GM18526 (cell line): Measurements from ENCODE around the gene CPA3.

Experiments
- POLR2A ChIP-seq: IDR thresholded peaks from 3 replicates; pipeline ENCODE4 v1.6.1; 2011; ENCODE audit not compliant: insufficient read length; ENCODE audit errors: extremely low read depth

CPA3 gene

DNA sequence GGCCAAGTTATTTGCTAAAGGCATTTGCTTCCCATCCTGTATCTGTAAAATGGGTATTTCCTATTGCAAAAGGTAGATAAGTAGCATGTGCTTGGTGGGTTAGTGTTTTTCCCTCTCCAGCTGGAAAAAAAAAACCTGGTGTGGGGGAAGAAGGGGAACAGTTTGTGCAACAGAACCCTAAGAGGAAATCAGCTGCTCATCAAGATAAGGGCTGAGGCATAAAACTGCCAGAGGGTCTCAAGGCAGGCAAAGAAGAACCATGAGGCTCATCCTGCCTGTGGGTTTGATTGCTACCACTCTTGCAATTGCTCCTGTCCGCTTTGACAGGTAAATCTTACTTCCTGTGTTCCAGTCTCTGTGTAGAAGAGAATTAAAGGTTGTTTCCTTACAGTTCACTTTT is at the start of gene CPA3:
Gene CPA3 (plus strand): TSS at position 248 of the 400 bp plus-strand sequence. CDS start 12 bp downstream, at position 260.
- no peak for TF ChIP-seq POLR2A

GRCh38 chr3:148815316-148816110 is 49.6 kb upstream of the CPA3 start:
- TF ChIP-seq POLR2A, result no peak

DNA sequence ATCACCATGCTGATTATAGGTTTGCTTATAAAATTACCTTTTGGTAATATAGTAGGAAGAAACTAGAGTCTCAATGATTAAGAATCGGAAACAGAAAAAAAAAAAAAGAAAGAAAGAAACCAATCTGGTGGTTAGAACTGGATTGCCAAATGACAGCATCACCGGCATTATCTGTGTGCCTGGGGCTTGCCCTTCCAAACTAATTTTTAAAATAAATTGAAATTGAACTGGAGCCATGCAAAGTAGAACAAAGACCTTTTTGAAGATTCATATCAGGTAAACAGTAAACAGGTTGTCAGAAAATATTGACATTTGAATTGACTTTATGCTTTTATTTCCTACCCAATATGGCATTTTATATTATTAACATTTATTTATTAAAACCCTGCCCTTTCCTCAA is 48.7 kb upstream of the CPA3 start:
- no peak for TF ChIP-seq POLR2A

DNA sequence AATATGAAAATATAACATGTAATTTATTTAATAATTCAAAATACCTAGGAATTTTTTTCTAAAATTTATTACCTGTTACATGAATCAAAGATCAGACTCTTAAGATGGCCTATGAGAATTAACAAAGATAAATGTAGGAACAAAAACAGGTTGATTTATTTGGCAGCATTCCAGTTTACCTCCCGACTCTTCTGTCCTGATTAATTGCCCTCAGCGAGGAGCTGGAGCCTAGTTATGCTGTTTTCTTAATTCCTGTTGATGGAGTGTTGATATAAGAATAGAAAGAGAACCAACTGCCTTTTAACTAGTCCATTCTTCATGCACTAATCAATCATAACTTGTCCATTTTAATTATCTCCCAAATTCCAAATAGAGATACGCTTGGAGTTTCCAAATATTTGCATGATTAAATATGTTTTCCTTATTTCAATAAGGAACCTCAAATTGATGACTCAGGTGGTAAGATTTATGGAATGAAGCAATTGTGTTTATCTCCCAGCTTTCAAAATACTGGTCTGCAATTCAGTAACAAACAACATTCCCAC is 48.0 kb upstream of the CPA3 start:
- no peak for TF ChIP-seq POLR2A

GRCh38 chr3:148820361-148821245 is 44.5 kb upstream of the CPA3 start:
- TF ChIP-seq POLR2A, result no peak

DNA sequence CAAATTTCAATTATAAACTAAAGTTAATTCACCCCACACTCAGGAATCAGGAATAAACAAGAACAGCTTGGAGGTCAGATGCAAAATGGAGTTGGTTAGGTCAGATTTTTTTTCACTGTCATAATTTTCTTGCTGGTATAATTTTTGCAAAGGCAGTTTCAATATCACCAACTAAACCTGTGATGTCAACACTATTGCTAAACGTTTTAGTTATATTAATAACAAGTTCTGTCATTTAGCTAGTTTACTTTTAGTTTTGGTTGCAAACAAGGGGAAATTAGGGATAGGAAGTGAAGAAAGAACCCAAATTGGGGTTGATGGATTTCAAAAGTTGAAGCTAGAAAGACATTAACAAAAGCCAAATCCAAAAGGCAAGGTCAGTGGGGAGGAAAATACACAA is 42.1 kb upstream of the CPA3 start:
- no peak for TF ChIP-seq POLR2A

DNA sequence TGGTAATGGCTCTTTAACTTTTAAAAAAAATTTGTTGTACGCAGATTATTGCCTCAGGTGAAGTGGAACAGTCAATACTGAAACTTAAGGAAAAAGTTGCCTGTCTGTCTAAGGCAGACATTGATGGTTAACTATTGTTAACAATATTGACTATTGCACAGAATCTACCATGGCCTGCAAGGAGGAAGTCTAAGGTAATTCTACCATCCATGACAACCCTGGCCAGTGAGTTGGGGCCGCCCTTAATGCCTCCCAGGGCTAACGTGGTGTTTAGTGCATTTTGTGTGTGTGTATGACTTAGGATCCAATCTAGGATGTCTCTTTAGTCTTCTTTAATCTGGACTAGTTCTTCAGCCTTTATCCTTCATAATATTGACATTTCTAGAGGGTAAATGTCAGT is 39.6 kb upstream of the CPA3 start:
- no peak for TF ChIP-seq POLR2A

- TF ChIP-seq POLR2A, result no peak
Observed at GRCh38 chr3:148827585-148827984, 37.5 kb upstream of the CPA3 start, which contains the start of gene CPB1. TSS of gene CPB1 (plus strand) at chr3:148827811. CDS start at chr3:148827824, 13 bp downstream.

DNA sequence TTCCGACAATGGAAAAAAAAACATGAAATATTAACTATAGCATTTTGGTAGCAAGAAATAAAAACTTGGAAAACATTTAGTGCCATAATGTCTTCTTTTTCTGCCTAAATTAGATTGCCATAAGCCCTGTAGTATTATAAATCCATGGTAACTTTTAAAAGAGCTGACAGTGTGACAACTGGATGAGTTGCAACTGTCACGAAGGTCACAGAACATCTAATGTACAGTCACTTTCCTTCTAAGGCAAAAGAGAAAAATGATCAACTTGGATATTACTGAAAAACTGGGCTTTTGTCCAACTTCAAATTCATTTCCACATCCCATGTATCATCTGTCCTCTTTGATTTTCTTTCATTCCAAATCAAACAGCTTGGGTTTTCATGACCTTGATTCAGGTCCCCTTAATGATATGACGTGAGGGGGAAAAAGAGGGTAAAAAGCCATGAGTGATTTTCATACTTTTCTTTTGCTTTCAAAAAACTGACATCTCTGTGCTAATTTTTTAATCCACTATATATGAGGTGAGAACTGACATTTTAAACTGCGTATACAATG is 36.9 kb upstream of the CPA3 start:
- no peak for TF ChIP-seq POLR2A

- TF ChIP-seq POLR2A, result no peak
Observed at GRCh38 chr3:148829926-148830325, 35.2 kb upstream of the CPA3 start.

DNA sequence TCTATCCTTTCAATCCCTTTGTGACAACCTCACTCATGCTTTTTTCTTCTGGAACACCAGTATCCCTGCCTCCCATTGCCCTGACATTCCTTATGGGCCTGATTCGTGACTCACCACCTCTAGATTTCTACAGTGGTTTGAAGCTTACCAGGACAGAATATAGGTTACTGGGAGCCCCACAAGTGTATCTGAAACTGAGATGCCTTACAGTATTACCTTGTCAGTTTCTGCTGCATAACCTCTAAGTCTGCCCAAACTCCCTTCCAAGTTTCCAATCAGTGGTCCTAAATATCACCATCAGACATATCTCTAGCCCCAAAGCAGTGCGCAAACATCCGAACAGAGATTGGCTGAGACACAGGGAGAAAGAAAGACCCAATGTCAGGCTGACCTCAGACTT is 31.9 kb upstream of the CPA3 start:
- no peak for TF ChIP-seq POLR2A

GRCh38 chr3:148839805-148840204 is 25.3 kb upstream of the CPA3 start:
- no peak for TF ChIP-seq POLR2A

DNA sequence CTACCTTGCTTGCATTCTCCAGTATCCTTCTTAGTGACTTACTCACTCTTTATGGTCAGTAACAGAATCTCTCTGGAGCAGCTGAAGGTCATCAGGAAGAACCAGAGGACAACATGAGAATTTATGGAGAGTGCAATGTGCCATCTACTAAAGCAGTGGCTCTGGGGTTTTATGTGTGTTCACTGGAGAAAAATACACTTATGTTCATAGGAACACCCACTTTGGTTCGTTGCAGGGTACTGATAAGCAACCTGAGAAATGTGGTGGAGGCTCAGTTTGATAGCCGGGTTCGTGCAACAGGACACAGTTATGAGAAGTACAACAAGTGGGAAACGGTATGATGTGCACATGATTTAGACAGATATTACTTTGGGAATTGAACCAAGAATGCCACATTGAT is 24.6 kb upstream of the CPA3 start:
- no peak for TF ChIP-seq POLR2A

- no peak for TF ChIP-seq POLR2A
Observed at GRCh38 chr3:148845756-148846395, 19.2 kb upstream of the CPA3 start.

- no peak for TF ChIP-seq POLR2A
Observed at GRCh38 chr3:148847351-148847750, 17.7 kb upstream of the CPA3 start.
